Esophagus squamous epithelium (tissue), 5 donors: ENCODE data around the gene DOK3. TPM values are rescaled to one million over a fixed set of nuclear protein-coding genes. Genes with fewer than 3 reads are reported as not detected.

Experiments
- DNase-seq: peaks from one replicate; lab custom pipeline; 2025; lab: John Stamatoyannopoulos, UW
- H3K27ac ChIP-seq, 4 donors: fragments of 200-600 bp; sonication (generic); one replicate each; pipeline ENCODE4 v1.5.1; 2016 to 2019; ENCODE audit warnings: mild to moderate bottlenecking in 1 of 4
- H3K27me3 ChIP-seq, 4 donors: fragments of 200-600 bp; sonication (generic); 1 replicate in 3 of 4; 2 replicates in 1 of 4; pipeline versions ENCODE4 v1.5.1 to v1.6.0; 2017 to 2021; ENCODE audit warnings: antibody characterized with exemption in 1 of 4
- H3K36me3 ChIP-seq, 3 donors: fragments of 200-600 bp; sonication (generic); one replicate each; pipeline ENCODE4 v1.5.1; 2016 to 2019
- H3K4me1 ChIP-seq, 3 donors: fragments of 200-600 bp; sonication (generic); one replicate each; pipeline ENCODE4 v1.5.1; 2017 to 2019
- H3K4me3 ChIP-seq, 4 donors: fragments of 200-600 bp; sonication (generic); 1 replicate in 3 of 4; 2 replicates in 1 of 4; pipeline ENCODE4 v1.5.1; 2016 to 2019; ENCODE audit warnings: mild to moderate bottlenecking in 2 of 4, moderate library complexity in 1 of 4
- H3K9me3 ChIP-seq, 3 donors: fragments of 200-600 bp; sonication (generic); one replicate each; pipeline ENCODE4 v1.5.1; 2016 to 2019
- CTCF ChIP-seq, 6 experiments: fragments of 450-650 bp in 4 of 6; fragments of 200-600 bp in 2 of 6; sonication (generic) in 2 of 6; IDR thresholded peaks; one replicate each; pipeline ENCODE4 v1.5.1; 2016 to 2019; ENCODE audit warnings: antibody characterized with exemption in 6 of 6, mild to moderate bottlenecking in 4 of 6, moderate library complexity in 4 of 6
- POLR2A ChIP-seq, 4 donors: fragments of 450-650 bp; IDR thresholded peaks; one replicate each; pipeline ENCODE4 v1.6.1; 2017; ENCODE audit warnings: antibody characterized with exemption in 4 of 4, mild to moderate bottlenecking in 4 of 4, moderate library complexity in 3 of 4
- WGBS, 2 donors: methylation state at CpG; one replicate each; pipeline ENCODE4 v1.1.5; 2018; 5-methylcytosine and 5-hydroxymethylcytosine counted together
- intact Hi-C: fragments of 100-400 bp; cut with DNase I; formaldehyde crosslinking; loops from one replicate; pipeline ENCODE4 v1.15.0; 2022
- total RNA-seq, 4 donors: library from RNA; depleted of rRNA; stranded (reverse); fragments of >200 nt; gene quantifications; one replicate each; pipeline ENCODE4 v1.1.0, GENCODE V29; 2016
- donor health status: DM: yes; HTN: yes; CAD: no.

DOK3 gene
- total RNA-seq, 4 donors from 2014 or later = 2.4 to 7.2 (median 4.4) TPM

- Histone ChIP-seq H3K27ac (peak overlapping the region in 1 of 4 donors; percentile 9), H3K4me3 (no peak overlapping the region), H3K36me3 (peaks cover 0 to 15% (median 0%) of the 10 kb centered on the region in 3 donors), H3K27me3 (no peaks in the 10 kb centered on the region), H3K4me1 (peaks cover 39 to 94% (median 65%) of the 10 kb centered on the region in 3 donors), H3K9me3 (no peaks in the 10 kb centered on the region)
- DNase-seq = no peak
- WGBS, 2 donors = 86 to 96% methylated on average over 2 to 3 of the region's 4 CpGs
- TF ChIP-seq CTCF (IDR thresholded peaks at IDR 0.05) (no peak), POLR2A (IDR thresholded peaks at IDR 0.05) (no peak)
- intact Hi-C loops = no loop called here
Observed at GRCh38 chr5:177542816-177543465, 33.3 kb upstream of the DOK3 start.

GRCh38 chr5:177540438-177540837 lies 30.8 kb upstream of the DOK3 start:
- Histone ChIP-seq H3K4me1 (peaks cover 27 to 87% (median 57%) of the 10 kb centered on the region in 3 donors), H3K9me3 (no peaks in the 10 kb centered on the region), H3K36me3 (peaks cover 7 to 40% (median 11%) of the 10 kb centered on the region in 3 donors), H3K27me3 (no peaks in the 10 kb centered on the region), H3K4me3 (no peak overlapping the region), H3K27ac (peak overlapping the region; percentile 2 to 40 (median 28))
- intact Hi-C loops = no loop called here
- no peak for DNase-seq
- WGBS, 2 donors = 23 to 56% methylated on average over 2 of the region's 3 CpGs
- TF ChIP-seq POLR2A (IDR thresholded peaks at IDR 0.05) (no peak), CTCF (IDR thresholded peaks at IDR 0.05) (no peak)

GRCh38 chr5:177539411-177539810 lies 29.8 kb upstream of the DOK3 start:
- Histone ChIP-seq H3K4me3 (no peak overlapping the region), H3K36me3 (peaks cover 7 to 50% (median 16%) of the 10 kb centered on the region in 3 donors), H3K4me1 (peaks cover 21 to 77% (median 47%) of the 10 kb centered on the region in 3 donors), H3K27me3 (no peaks in the 10 kb centered on the region), H3K27ac (peak overlapping the region; percentile 36 to 64 (median 45)), H3K9me3 (no peaks in the 10 kb centered on the region)
- intact Hi-C loops = no loop called here
- DNase-seq = no peak
- 28 to 36% methylated on average over 2 of the region's 2 CpGs for WGBS, 2 donors
- TF ChIP-seq POLR2A (IDR thresholded peaks at IDR 0.05) (no peak), CTCF (IDR thresholded peaks at IDR 0.05) (no peak)

- H3K36me3 ChIP-seq = peaks cover 7 to 56% (median 16%) of the 10 kb centered on the region in 3 donors
Observed at GRCh38 chr5:177538876-177539275, 29.2 kb upstream of the DOK3 start.

More at GRCh38 chr5:177538876-177539275, 29.2 kb upstream of the DOK3 start:
- Histone ChIP-seq H3K27me3 (no peaks in the 10 kb centered on the region), H3K27ac (peak overlapping the region; percentile 36 to 64 (median 45)), H3K4me1 (peaks cover 21 to 71% (median 45%) of the 10 kb centered on the region in 3 donors), H3K4me3 (no peak overlapping the region), H3K9me3 (no peaks in the 10 kb centered on the region)
- 56 to 67% methylated on average over 2 to 7 of the region's 10 CpGs for WGBS, 2 donors
- intact Hi-C loops = no loop called here
- TF ChIP-seq POLR2A (IDR thresholded peaks at IDR 0.05) = no peak
- TF ChIP-seq CTCF (IDR thresholded peaks at IDR 0.05) = no peak
- no peak for DNase-seq
